Effector memory CD8-positive, alpha-beta T cell (primary cell): Measurements from ENCODE around the gene RASEF.
"Not testable (repeated sequence)": the region's sequence is repeated elsewhere in the genome, so short reads cannot be mapped to it uniquely, and the experiment has no call there.

Source experiments
- ATAC-seq: fragments of 150-1000 bp; cut with Tn5 transposase; replicated peaks from 2 replicates; pipeline ENCODE4 v1.10.0; 2021; ENCODE audit warnings: mild to moderate bottlenecking, moderate library complexity
- DNase-seq, 3 experiments: peaks; one replicate each; pipeline ENCODE4 v3.0.0; 2021
- H3K27ac Mint-ChIP-seq, 2 donors: one replicate each; pipeline ENCODE4 v1.8.0; 2022; ENCODE audit warnings: mild to moderate bottlenecking in 2 of 2, mixed read lengths in 2 of 2, moderate library complexity in 2 of 2
- H3K27me3 Mint-ChIP-seq, 2 donors: one replicate each; pipeline ENCODE4 v1.8.0; 2022; ENCODE audit warnings: mixed read lengths in 2 of 2
- H3K36me3 Mint-ChIP-seq: one replicate; pipeline ENCODE4 v1.8.0; 2022; ENCODE audit warnings: mild to moderate bottlenecking, moderate library complexity, mixed read lengths; ENCODE audit not compliant: insufficient read depth
- H3K4me1 Mint-ChIP-seq, 2 donors: one replicate each; pipeline ENCODE4 v1.8.0; 2022; ENCODE audit warnings: low read depth in 2 of 2, mixed read lengths in 2 of 2
- H3K4me3 Mint-ChIP-seq, 2 donors: one replicate each; pipeline ENCODE4 v1.8.0; 2022; ENCODE audit warnings: mild to moderate bottlenecking in 2 of 2, mixed read lengths in 2 of 2, moderate library complexity in 2 of 2
- H3K9me3 Mint-ChIP-seq, 2 donors: one replicate each; pipeline ENCODE4 v1.8.0; 2022; ENCODE audit warnings: mixed read lengths in 2 of 2

RASEF gene

GRCh38 chr9:82968388-82968787 lies 94.6 kb downstream of the RASEF start:
- H3K9me3 Mint-ChIP-seq: peaks cover 3 to 5% of the 10 kb centered on the region in 2 donors
- H3K4me1 Mint-ChIP-seq: no peaks in the 10 kb centered on the region
- no peaks in the 10 kb centered on the region for H3K36me3 Mint-ChIP-seq
- no peak overlapping the region for H3K27ac Mint-ChIP-seq
- no peak overlapping the region for H3K4me3 Mint-ChIP-seq
- H3K27me3 Mint-ChIP-seq: no peaks in the 10 kb centered on the region
- DNase-seq (no peak), ATAC-seq (no peak)

- H3K36me3 Mint-ChIP-seq: no peaks in the 10 kb centered on the region
- no peak overlapping the region for H3K27ac Mint-ChIP-seq
- ATAC-seq (no peak), DNase-seq (no peak)
- no peaks in the 10 kb centered on the region for H3K4me1 Mint-ChIP-seq
- H3K4me3 Mint-ChIP-seq: no peak overlapping the region
- H3K27me3 Mint-ChIP-seq: no peaks in the 10 kb centered on the region
- peaks cover 0 to 5% of the 10 kb centered on the region in 2 donors for H3K9me3 Mint-ChIP-seq
Measured at GRCh38 chr9:82961504-82962125, 101.3 kb downstream of the RASEF start.

- no peak for DNase-seq
- Mint-ChIP-seq H3K4me1 (no peaks in the 10 kb centered on the region), H3K9me3 (peaks cover 0 to 4% of the 10 kb centered on the region in 2 donors), H3K4me3 (no peak overlapping the region), H3K27ac (no peak overlapping the region), H3K36me3 (no peaks in the 10 kb centered on the region), H3K27me3 (no peaks in the 10 kb centered on the region)
- ATAC-seq: no peak
Measured at GRCh38 chr9:82957529-82958379, 105.2 kb downstream of the RASEF start.

- Mint-ChIP-seq H3K27ac (no peak overlapping the region), H3K9me3 (peaks cover 0 to 5% of the 10 kb centered on the region in 2 donors), H3K36me3 (no peaks in the 10 kb centered on the region), H3K4me1 (no peaks in the 10 kb centered on the region), H3K4me3 (no peak overlapping the region), H3K27me3 (no peaks in the 10 kb centered on the region)
- ATAC-seq: no peak
- DNase-seq: no peak
Measured at GRCh38 chr9:82949203-82949602, 113.7 kb downstream of the RASEF start.

- no peak for ATAC-seq
- peaks cover 0 to 6% of the 10 kb centered on the region in 2 donors for H3K9me3 Mint-ChIP-seq
- H3K36me3 Mint-ChIP-seq: no peaks in the 10 kb centered on the region
- H3K4me3 Mint-ChIP-seq: no peak overlapping the region
- no peak for DNase-seq
- no peaks in the 10 kb centered on the region for H3K27me3 Mint-ChIP-seq
- H3K27ac Mint-ChIP-seq: no peak overlapping the region
- H3K4me1 Mint-ChIP-seq: no peaks in the 10 kb centered on the region
Measured at GRCh38 chr9:82940376-82940775, 122.6 kb downstream of the RASEF start.

- peaks cover 0 to 6% of the 10 kb centered on the region in 2 donors for H3K9me3 Mint-ChIP-seq
- no peaks in the 10 kb centered on the region for H3K4me1 Mint-ChIP-seq
- ATAC-seq (no peak), DNase-seq (no peak)
- H3K27ac Mint-ChIP-seq: no peak overlapping the region
- H3K36me3 Mint-ChIP-seq: no peaks in the 10 kb centered on the region
- H3K27me3 Mint-ChIP-seq: no peaks in the 10 kb centered on the region
- no peak overlapping the region for H3K4me3 Mint-ChIP-seq
Measured at GRCh38 chr9:82939451-82939850, 123.5 kb downstream of the RASEF start.

- H3K4me1 Mint-ChIP-seq: no peaks in the 10 kb centered on the region
- H3K4me3 Mint-ChIP-seq: no peak overlapping the region
- H3K27ac Mint-ChIP-seq: no peak overlapping the region
- no peaks in the 10 kb centered on the region for H3K36me3 Mint-ChIP-seq
- peaks cover 0 to 5% of the 10 kb centered on the region in 2 donors for H3K9me3 Mint-ChIP-seq
- ATAC-seq (no peak), DNase-seq (no peak)
- no peaks in the 10 kb centered on the region for H3K27me3 Mint-ChIP-seq
Measured at GRCh38 chr9:82938426-82939218, 124.3 kb downstream of the RASEF start.

GRCh38 chr9:82936561-82936960 lies 126.4 kb downstream of the RASEF start:
- not testable (repeated sequence) for H3K27me3 Mint-ChIP-seq, DNase-seq, H3K4me3 Mint-ChIP-seq, ATAC-seq, H3K27ac Mint-ChIP-seq, H3K4me1 Mint-ChIP-seq, H3K36me3 Mint-ChIP-seq, H3K9me3 Mint-ChIP-seq

GRCh38 chr9:82934949-82935348 lies 128.0 kb downstream of the RASEF start:
- H3K27ac Mint-ChIP-seq: no peak overlapping the region
- H3K4me3 Mint-ChIP-seq: no peak overlapping the region
- no peak for DNase-seq
- no peak for ATAC-seq
- no peaks in the 10 kb centered on the region for H3K27me3 Mint-ChIP-seq
- H3K36me3 Mint-ChIP-seq: no peaks in the 10 kb centered on the region
- H3K4me1 Mint-ChIP-seq: no peaks in the 10 kb centered on the region
- peaks cover 0 to 2% of the 10 kb centered on the region in 2 donors for H3K9me3 Mint-ChIP-seq

- H3K4me1 Mint-ChIP-seq, H3K4me3 Mint-ChIP-seq: not testable (repeated sequence)
Measured at GRCh38 chr9:82934025-82934424, 128.9 kb downstream of the RASEF start.

GRCh38 chr9:82930116-82930515 lies 132.8 kb downstream of the RASEF start:
- DNase-seq (no peak), ATAC-seq (no peak)
- no peaks in the 10 kb centered on the region for H3K27me3 Mint-ChIP-seq
- no peak overlapping the region for H3K4me3 Mint-ChIP-seq
- H3K36me3 Mint-ChIP-seq: no peaks in the 10 kb centered on the region
- no peak overlapping the region for H3K27ac Mint-ChIP-seq
- H3K9me3 Mint-ChIP-seq: peaks cover 0 to 2% of the 10 kb centered on the region in 2 donors
- no peaks in the 10 kb centered on the region for H3K4me1 Mint-ChIP-seq

More at GRCh38 chr9:82934025-82934424, 128.9 kb downstream of the RASEF start:
- not testable (repeated sequence) for H3K9me3 Mint-ChIP-seq, DNase-seq, H3K36me3 Mint-ChIP-seq, ATAC-seq, H3K27ac Mint-ChIP-seq, H3K27me3 Mint-ChIP-seq
